DOHH2 (cell line): ENCODE results near the gene GPX4.

Source experiments
- H3F3A ChIP-seq: fragments of 200-600 bp; sonication (generic), shearing (Covaris generic); 2 replicates; pipeline ENCODE4 v1.6.0; 2016; ENCODE audit warnings: antibody characterized with exemption, mild to moderate bottlenecking; ENCODE audit not compliant: control insufficient read depth, insufficient read depth
- H3K27ac ChIP-seq: fragments of 200-600 bp; sonication (generic); 2 replicates; pipeline ENCODE4 v1.5.1; 2014; ENCODE audit warnings: low read depth, mild to moderate bottlenecking, low read length, moderate library complexity
- H3K27me3 ChIP-seq: fragments of 200-600 bp; sonication (generic); 2 replicates; pipeline ENCODE4 v1.6.1; 2014; ENCODE audit warnings: mild to moderate bottlenecking, low read length, mixed read lengths; ENCODE audit not compliant: control insufficient read depth
- H3K36me3 ChIP-seq: fragments of 200-600 bp; sonication (generic); 2 replicates; pipeline ENCODE4 v1.6.1; 2014; ENCODE audit warnings: mild to moderate bottlenecking, low read length, moderate library complexity, mixed read lengths; ENCODE audit not compliant: control insufficient read depth
- H3K4me1 ChIP-seq: fragments of 200-600 bp; sonication (generic); 2 replicates; pipeline ENCODE4 v1.6.1; 2014; ENCODE audit warnings: mild to moderate bottlenecking, low read length, mixed read lengths; ENCODE audit not compliant: control insufficient read depth
- H3K4me2 ChIP-seq: fragments of 200-600 bp; sonication (generic); 2 replicates; pipeline ENCODE4 v1.6.0; 2014; ENCODE audit warnings: mild to moderate bottlenecking, low read length, moderate library complexity
- H3K4me3 ChIP-seq: fragments of 200-600 bp; sonication (generic); 2 replicates; pipeline ENCODE4 v1.5.1; 2014; ENCODE audit warnings: mild to moderate bottlenecking, low read length, mixed read lengths
- H3K79me2 ChIP-seq: fragments of 200-600 bp; sonication (generic); 2 replicates; pipeline ENCODE4 v1.6.1; 2014; ENCODE audit warnings: mild to moderate bottlenecking, low read length, mixed read lengths; ENCODE audit not compliant: control insufficient read depth
- H3K9me2 ChIP-seq: fragments of 200-600 bp; sonication (generic); replicated peaks from 2 replicates; pipeline ENCODE4 v1.6.1; 2014; ENCODE audit warnings: mild to moderate bottlenecking, low read length, mixed read lengths; ENCODE audit not compliant: control insufficient read depth
- H3K9me3 ChIP-seq: fragments of 200-600 bp; sonication (generic); 2 replicates; pipeline ENCODE4 v1.6.1; 2014; ENCODE audit warnings: antibody characterized with exemption, low read length, mixed read lengths; ENCODE audit not compliant: control insufficient read depth, insufficient read depth
- H4K20me1 ChIP-seq: fragments of 200-600 bp; sonication (generic); 2 replicates; pipeline ENCODE4 v1.6.0; 2014; ENCODE audit warnings: low read depth, mild to moderate bottlenecking, antibody characterized with exemption, low read length, moderate library complexity; ENCODE audit not compliant: control insufficient read depth, insufficient read depth
- EZH2phosphoT487 ChIP-seq: fragments of 200-600 bp; sonication (generic); IDR thresholded peaks from 2 replicates; pipeline ENCODE4 v1.6.1; 2017; ENCODE audit warnings: borderline replicate concordance, mild to moderate bottlenecking, antibody characterized with exemption, low read length, moderate library complexity, mixed read lengths
- TF ChIP-seq, protein P1 (sequence below): fragments of 200-600 bp; sonication (generic); IDR thresholded peaks from one replicate; pipeline ENCODE4 v1.5.1; 2014; ENCODE audit warnings: antibody characterized with exemption, mild to moderate bottlenecking, low read depth, low read length; ENCODE audit not compliant: poor library complexity, severe bottlenecking

GPX4 gene

DNA sequence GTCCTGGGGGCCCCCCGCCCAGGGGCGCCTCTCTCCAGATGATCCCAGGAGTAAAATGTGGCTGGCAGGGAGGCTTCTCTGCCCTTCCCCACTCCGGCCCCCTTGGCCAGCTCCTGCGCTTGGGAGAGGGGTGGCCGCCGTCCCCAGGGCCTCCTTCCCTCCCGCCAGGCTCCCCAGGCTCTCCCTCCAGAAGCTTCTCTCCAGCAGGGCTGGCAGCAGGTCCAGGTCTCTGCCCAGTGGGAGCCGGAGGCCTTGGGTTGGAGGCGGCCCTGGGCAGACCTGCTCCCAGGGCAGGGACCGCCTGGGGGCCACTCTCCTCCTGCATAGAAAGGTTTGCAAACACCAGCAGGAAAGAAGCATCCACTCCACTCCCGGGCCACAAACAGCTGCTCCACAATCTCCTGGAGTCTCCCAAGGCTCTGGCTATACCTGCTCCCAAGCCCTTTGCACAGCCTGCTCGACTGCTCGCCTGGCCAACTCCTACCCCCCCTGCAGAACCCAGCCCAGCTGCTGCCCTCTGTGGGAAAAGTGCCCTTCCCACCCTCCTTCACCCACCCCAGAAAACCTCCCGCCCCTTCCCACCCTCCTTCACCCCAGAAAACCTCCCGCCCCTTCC is 44.2 kb downstream of the GPX4 start:
- no peak for TF ChIP-seq EZH2phosphoT487
- TF ChIP-seq, protein P1, sequence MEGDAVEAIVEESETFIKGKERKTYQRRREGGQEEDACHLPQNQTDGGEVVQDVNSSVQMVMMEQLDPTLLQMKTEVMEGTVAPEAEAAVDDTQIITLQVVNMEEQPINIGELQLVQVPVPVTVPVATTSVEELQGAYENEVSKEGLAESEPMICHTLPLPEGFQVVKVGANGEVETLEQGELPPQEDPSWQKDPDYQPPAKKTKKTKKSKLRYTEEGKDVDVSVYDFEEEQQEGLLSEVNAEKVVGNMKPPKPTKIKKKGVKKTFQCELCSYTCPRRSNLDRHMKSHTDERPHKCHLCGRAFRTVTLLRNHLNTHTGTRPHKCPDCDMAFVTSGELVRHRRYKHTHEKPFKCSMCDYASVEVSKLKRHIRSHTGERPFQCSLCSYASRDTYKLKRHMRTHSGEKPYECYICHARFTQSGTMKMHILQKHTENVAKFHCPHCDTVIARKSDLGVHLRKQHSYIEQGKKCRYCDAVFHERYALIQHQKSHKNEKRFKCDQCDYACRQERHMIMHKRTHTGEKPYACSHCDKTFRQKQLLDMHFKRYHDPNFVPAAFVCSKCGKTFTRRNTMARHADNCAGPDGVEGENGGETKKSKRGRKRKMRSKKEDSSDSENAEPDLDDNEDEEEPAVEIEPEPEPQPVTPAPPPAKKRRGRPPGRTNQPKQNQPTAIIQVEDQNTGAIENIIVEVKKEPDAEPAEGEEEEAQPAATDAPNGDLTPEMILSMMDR: no peak
- Histone ChIP-seq H3K79me2 (no peaks in the 10 kb centered on the region), H3F3A (no peaks in the 10 kb centered on the region), H3K4me2 (no peak overlapping the region), H3K4me1 (no peaks in the 10 kb centered on the region), H3K9me2 (no peaks in the 10 kb centered on the region), H3K4me3 (no peak overlapping the region), H3K9me3 (no peaks in the 10 kb centered on the region), H4K20me1 (no peaks in the 10 kb centered on the region), H3K27me3 (no peaks in the 10 kb centered on the region), H3K36me3 (peaks cover 3% of the 10 kb centered on the region), H3K27ac (no peak overlapping the region)

DNA sequence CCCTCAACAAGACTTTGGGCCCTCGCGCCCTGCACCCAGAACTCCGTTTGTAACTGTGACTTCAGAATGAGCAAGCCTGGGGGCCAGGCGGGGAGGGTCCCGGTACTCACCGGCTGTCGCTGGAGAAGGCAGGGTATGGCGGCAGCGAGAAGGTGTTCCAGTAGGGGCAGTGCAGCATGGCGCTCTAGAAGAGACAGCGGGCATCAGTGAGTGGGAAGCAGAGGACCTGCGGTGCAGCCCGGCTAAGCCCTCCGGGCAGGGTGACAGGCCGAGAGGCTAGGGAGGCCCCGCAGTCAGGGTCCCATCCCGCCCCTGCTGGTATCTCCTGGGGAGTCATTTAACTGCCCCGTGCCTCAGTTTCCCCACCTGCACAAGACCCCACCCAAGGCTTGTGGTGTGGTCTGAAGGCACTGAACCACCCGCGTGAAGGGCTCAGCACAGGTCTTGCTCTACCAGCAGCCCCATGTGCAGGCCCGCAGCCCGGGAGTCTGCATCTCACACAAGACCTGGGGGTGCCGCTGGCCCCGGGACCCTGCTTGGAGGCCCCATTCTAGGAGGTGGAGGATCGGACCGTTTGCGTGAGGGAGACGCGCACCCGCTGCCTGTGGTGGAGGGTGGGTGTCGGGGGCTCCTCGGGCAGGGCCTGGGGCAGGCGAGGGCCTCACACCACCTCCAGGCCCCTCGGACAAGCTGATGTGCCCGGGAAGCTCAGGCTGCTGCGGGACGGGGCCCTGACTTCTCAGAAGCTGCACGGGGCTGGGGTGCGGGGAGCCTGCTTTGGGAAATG is 45.7 kb downstream of the GPX4 start:
- no peak for TF ChIP-seq EZH2phosphoT487
- TF ChIP-seq, protein P1: no peak
- no peaks in the 10 kb centered on the region for H3K79me2 ChIP-seq
- no peak overlapping the region for H3K4me3 ChIP-seq
- no peaks in the 10 kb centered on the region for H4K20me1 ChIP-seq
- no peak overlapping the region for H3K27ac ChIP-seq
- no peaks in the 10 kb centered on the region for H3K27me3 ChIP-seq
- H3K9me3 ChIP-seq: no peaks in the 10 kb centered on the region
- no peaks in the 10 kb centered on the region for H3K9me2 ChIP-seq
- no peaks in the 10 kb centered on the region for H3F3A ChIP-seq
- H3K4me1 ChIP-seq: no peaks in the 10 kb centered on the region
- no peak overlapping the region for H3K4me2 ChIP-seq
- H3K36me3 ChIP-seq: no peaks in the 10 kb centered on the region; the same call in 1 of the 2 replicates

DNA sequence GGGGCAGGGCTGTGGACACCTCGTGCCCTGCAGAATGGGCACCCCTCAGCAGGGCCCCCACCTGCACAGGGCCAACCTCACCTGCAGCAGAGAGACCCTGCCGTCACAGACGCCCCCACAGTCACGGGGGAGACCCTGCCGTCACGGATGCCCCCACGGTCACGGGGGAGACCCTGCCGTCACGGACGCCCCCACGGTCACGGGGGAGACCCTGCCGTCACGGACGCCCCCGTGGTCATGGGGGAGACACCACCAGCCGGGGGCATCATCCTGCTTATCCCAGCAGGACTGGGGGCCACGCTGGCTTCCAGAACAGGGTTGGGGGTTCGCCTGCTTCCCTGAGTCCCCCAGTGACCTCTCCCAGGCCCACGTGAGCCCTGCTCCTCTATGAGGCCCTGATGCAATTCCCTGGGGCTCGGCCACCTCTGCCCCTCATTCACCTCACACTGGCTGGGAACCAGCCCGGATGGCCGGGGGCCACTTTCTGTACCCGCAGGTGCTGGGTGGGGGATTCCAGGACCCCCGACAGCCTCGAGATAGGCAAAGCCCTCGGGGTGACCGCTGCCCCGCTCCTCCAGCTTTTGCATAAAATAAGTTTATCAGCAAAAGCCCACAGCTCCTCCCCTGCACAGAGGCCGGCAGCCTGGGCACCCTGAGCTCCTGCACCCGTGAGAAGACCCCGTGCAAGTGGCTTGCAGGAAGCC is 46.7 kb downstream of the GPX4 start:
- TF ChIP-seq EZH2phosphoT487: no peak
- TF ChIP-seq, protein P1: no peak
- no peaks in the 10 kb centered on the region for H3K9me3 ChIP-seq
- H3K36me3 ChIP-seq: no peaks in the 10 kb centered on the region; the same call in 1 of the 2 replicates
- H3K4me1 ChIP-seq: no peaks in the 10 kb centered on the region
- no peaks in the 10 kb centered on the region for H3K27me3 ChIP-seq
- H4K20me1 ChIP-seq: no peaks in the 10 kb centered on the region
- no peak overlapping the region for H3K27ac ChIP-seq
- no peaks in the 10 kb centered on the region for H3K79me2 ChIP-seq
- H3K9me2 ChIP-seq: no peaks in the 10 kb centered on the region
- H3F3A ChIP-seq: no peaks in the 10 kb centered on the region
- H3K4me2 ChIP-seq: no peak overlapping the region
- H3K4me3 ChIP-seq: no peak overlapping the region
